HEK293 (cell line): Measurements from ENCODE around the gene TNFAIP3.
"Not testable (repeated sequence)": the region's sequence is repeated elsewhere in the genome, so short reads cannot be mapped to it uniquely, and the experiment has no call there.

Experiments used
- REST ChIP-seq: fragments of 450-650 bp; formaldehyde crosslinking; IDR thresholded peaks from 2 replicates; pipeline ENCODE4 v1.5.1; 2016; ENCODE audit warnings: missing biosample characterization, missing genetic modification characterization
- YY1 ChIP-seq: fragments of 450-650 bp; formaldehyde crosslinking; IDR thresholded peaks from 2 replicates; pipeline ENCODE4 v1.5.1; 2018; ENCODE audit warnings: missing biosample characterization, missing genetic modification characterization
- ZBTB7A ChIP-seq: fragments of 450-650 bp; formaldehyde crosslinking; IDR thresholded peaks from 2 replicates; pipeline ENCODE4 v1.5.1; 2016; ENCODE audit warnings: low read depth, missing biosample characterization, missing genetic modification characterization
- ZNF114 ChIP-seq: fragments of 450-650 bp; formaldehyde crosslinking; IDR thresholded peaks from 2 replicates; pipeline ENCODE4 v1.5.0; 2017; ENCODE audit warnings: missing biosample characterization, missing genetic modification characterization
- ZNF184 ChIP-seq: fragments of 450-650 bp; IDR thresholded peaks from 2 replicates; pipeline ENCODE4 v1.5.1; 2018; ENCODE audit warnings: missing biosample characterization, mild to moderate bottlenecking, missing genetic modification characterization
- ZNF211 ChIP-seq: fragments of 450-650 bp; formaldehyde crosslinking; IDR thresholded peaks from 2 replicates; pipeline ENCODE4 v1.5.1; 2016; ENCODE audit warnings: low read depth, missing biosample characterization, missing genetic modification characterization
- TF ChIP-seq, protein P1 (sequence below): fragments of 450-650 bp; formaldehyde crosslinking; IDR thresholded peaks from 2 replicates; pipeline ENCODE4 v1.5.1; 2016; ENCODE audit warnings: missing biosample characterization, missing genetic modification characterization
- TF ChIP-seq, protein P2 (sequence below): fragments of 450-650 bp; formaldehyde crosslinking; IDR thresholded peaks from 2 replicates; pipeline ENCODE4 v1.5.1; 2017; ENCODE audit warnings: missing biosample characterization, missing genetic modification characterization

- TF ChIP-seq ZNF114, ZNF184, ZNF211, REST, YY1, ZBTB7A (tag by site-specific recombination): not testable (repeated sequence)
- TF ChIP-seq, protein P1, sequence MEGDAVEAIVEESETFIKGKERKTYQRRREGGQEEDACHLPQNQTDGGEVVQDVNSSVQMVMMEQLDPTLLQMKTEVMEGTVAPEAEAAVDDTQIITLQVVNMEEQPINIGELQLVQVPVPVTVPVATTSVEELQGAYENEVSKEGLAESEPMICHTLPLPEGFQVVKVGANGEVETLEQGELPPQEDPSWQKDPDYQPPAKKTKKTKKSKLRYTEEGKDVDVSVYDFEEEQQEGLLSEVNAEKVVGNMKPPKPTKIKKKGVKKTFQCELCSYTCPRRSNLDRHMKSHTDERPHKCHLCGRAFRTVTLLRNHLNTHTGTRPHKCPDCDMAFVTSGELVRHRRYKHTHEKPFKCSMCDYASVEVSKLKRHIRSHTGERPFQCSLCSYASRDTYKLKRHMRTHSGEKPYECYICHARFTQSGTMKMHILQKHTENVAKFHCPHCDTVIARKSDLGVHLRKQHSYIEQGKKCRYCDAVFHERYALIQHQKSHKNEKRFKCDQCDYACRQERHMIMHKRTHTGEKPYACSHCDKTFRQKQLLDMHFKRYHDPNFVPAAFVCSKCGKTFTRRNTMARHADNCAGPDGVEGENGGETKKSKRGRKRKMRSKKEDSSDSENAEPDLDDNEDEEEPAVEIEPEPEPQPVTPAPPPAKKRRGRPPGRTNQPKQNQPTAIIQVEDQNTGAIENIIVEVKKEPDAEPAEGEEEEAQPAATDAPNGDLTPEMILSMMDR (tag by site-specific recombination): not testable (repeated sequence)
- TF ChIP-seq, protein P2, sequence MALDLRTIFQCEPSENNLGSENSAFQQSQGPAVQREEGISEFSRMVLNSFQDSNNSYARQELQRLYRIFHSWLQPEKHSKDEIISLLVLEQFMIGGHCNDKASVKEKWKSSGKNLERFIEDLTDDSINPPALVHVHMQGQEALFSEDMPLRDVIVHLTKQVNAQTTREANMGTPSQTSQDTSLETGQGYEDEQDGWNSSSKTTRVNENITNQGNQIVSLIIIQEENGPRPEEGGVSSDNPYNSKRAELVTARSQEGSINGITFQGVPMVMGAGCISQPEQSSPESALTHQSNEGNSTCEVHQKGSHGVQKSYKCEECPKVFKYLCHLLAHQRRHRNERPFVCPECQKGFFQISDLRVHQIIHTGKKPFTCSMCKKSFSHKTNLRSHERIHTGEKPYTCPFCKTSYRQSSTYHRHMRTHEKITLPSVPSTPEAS (tag by site-specific recombination): not testable (repeated sequence)
Measured at GRCh38 chr6:137838090-137838489, 29.0 kb upstream of the TNFAIP3 start.
